H9 (cell line): ENCODE measurements around the gene METTL23. TPM values are rescaled to one million over a fixed set of nuclear protein-coding genes. Genes with fewer than 3 reads are reported as not detected.

Experiments
- DNase-seq: peaks from one replicate; pipeline ENCODE4 v3.0.0-alpha.2; 2017
- H2AFZ ChIP-seq: one replicate; pipeline ENCODE4 v1.6.1; 2013; ENCODE audit warnings: mild to moderate bottlenecking, low read length, control low read depth, moderate library complexity
- H2AK5ac ChIP-seq: 2 replicates; pipeline ENCODE4 v1.6.1; 2013; ENCODE audit warnings: low read length, control low read depth, mixed read lengths; ENCODE audit not compliant: insufficient read length
- H2BK120ac ChIP-seq: one replicate; pipeline ENCODE4 v1.6.1; 2013; ENCODE audit warnings: low read depth, mild to moderate bottlenecking, low read length, control low read depth, inconsistent platforms; ENCODE audit not compliant: poor library complexity, severe bottlenecking
- H2BK12ac ChIP-seq: 2 replicates; pipeline ENCODE4 v1.6.1; 2013; ENCODE audit warnings: low read length, control low read depth, mixed read lengths, low read depth; ENCODE audit not compliant: insufficient read length
- H2BK15ac ChIP-seq: 2 replicates; pipeline ENCODE4 v1.6.1; 2013; ENCODE audit warnings: low read depth, low read length, control low read depth
- H2BK20ac ChIP-seq: one replicate; pipeline ENCODE4 v1.6.1; 2013; ENCODE audit warnings: low read depth, mild to moderate bottlenecking, low read length, control low read depth, inconsistent platforms; ENCODE audit not compliant: poor library complexity, severe bottlenecking
- H2BK5ac ChIP-seq: 2 replicates; pipeline ENCODE4 v1.6.1; 2013; ENCODE audit warnings: low read length, control low read depth, mixed read lengths; ENCODE audit not compliant: insufficient read length
- H3K14ac ChIP-seq: 2 replicates; pipeline ENCODE4 v1.6.1; 2013; ENCODE audit warnings: low read length, control low read depth; ENCODE audit not compliant: insufficient read depth
- H3K18ac ChIP-seq: 2 replicates; pipeline ENCODE4 v1.6.1; 2013; ENCODE audit warnings: low read depth, mild to moderate bottlenecking, mixed read lengths, low read length, control low read depth; ENCODE audit not compliant: insufficient read length
- H3K23ac ChIP-seq: 2 replicates; pipeline ENCODE4 v1.6.1; 2013; ENCODE audit warnings: low read length, control low read depth, mixed read lengths, low read depth; ENCODE audit not compliant: insufficient read length
- H3K23me2 ChIP-seq: 2 replicates; pipeline ENCODE4 v1.6.1; 2013; ENCODE audit warnings: low read depth, mild to moderate bottlenecking, mixed read lengths, low read length, control low read depth; ENCODE audit not compliant: insufficient read length, poor library complexity, severe bottlenecking
- H3K27ac ChIP-seq: 2 replicates; pipeline ENCODE4 v1.5.1; 2013; ENCODE audit warnings: low read length, control low read depth, mixed read lengths, low read depth; ENCODE audit not compliant: insufficient read length
- H3K27me3 ChIP-seq: 2 replicates; pipeline ENCODE4 v1.6.1; 2013; ENCODE audit warnings: low read length, control low read depth, inconsistent platforms; ENCODE audit not compliant: insufficient read depth
- H3K4ac ChIP-seq: 2 replicates; pipeline ENCODE4 v1.6.1; 2013; ENCODE audit warnings: low read depth, mild to moderate bottlenecking, control low read depth, inconsistent platforms, low read length, moderate library complexity
- H3K4me1 ChIP-seq: 2 replicates; pipeline ENCODE4 v1.6.1; 2013; ENCODE audit warnings: low read length, control low read depth, inconsistent platforms; ENCODE audit not compliant: insufficient read depth
- H3K4me2 ChIP-seq: 2 replicates; pipeline ENCODE4 v1.6.1; 2013; ENCODE audit warnings: low read length, control low read depth, mixed read lengths; ENCODE audit not compliant: insufficient read length, insufficient read depth
- H3K56ac ChIP-seq: 2 replicates; pipeline ENCODE4 v1.6.1; 2013; ENCODE audit warnings: low read depth, mild to moderate bottlenecking, mixed read lengths, low read length, control low read depth; ENCODE audit not compliant: insufficient read length
- H3K79me1 ChIP-seq: 2 replicates; pipeline ENCODE4 v1.6.1; 2013; ENCODE audit warnings: low read depth, mild to moderate bottlenecking, moderate library complexity, low read length, control low read depth, inconsistent platforms; ENCODE audit not compliant: insufficient read depth, poor library complexity, severe bottlenecking
- H3K79me2 ChIP-seq: 2 replicates; pipeline ENCODE4 v1.6.1; 2013; ENCODE audit warnings: low read length, control low read depth, inconsistent platforms; ENCODE audit not compliant: insufficient read depth
- H3K9ac ChIP-seq: 2 replicates; pipeline ENCODE4 v1.6.1; 2013; ENCODE audit warnings: low read length, control low read depth, mixed read lengths; ENCODE audit not compliant: insufficient read length; ENCODE audit errors: extremely low read depth
- H3K9me3 ChIP-seq: one replicate; pipeline ENCODE4 v1.6.1; 2013; ENCODE audit warnings: low read depth, low read length, inconsistent platforms; ENCODE audit not compliant: control insufficient read depth
- H3T11ph ChIP-seq: one replicate; pipeline ENCODE4 v1.6.1; 2013; ENCODE audit warnings: mild to moderate bottlenecking, low read length, control low read depth, inconsistent platforms
- H4K20me1 ChIP-seq: one replicate; pipeline ENCODE4 v1.6.1; 2013; ENCODE audit not compliant: control insufficient read depth, insufficient read length, insufficient read depth
- H4K5ac ChIP-seq: 2 replicates; pipeline ENCODE4 v1.6.1; 2013; ENCODE audit warnings: low read depth, mild to moderate bottlenecking, mixed read lengths, low read length, control low read depth; ENCODE audit not compliant: insufficient read length
- H4K8ac ChIP-seq: replicated peaks from 2 replicates; pipeline ENCODE4 v1.6.1; 2013; ENCODE audit warnings: low read length, control low read depth, mixed read lengths, low read depth; ENCODE audit not compliant: insufficient read length
- H4K91ac ChIP-seq: 2 replicates; pipeline ENCODE4 v1.6.1; 2013; ENCODE audit warnings: low read depth, mild to moderate bottlenecking, moderate library complexity, mixed read lengths, low read length, control low read depth; ENCODE audit not compliant: insufficient read length
- H3K27ac Mint-ChIP-seq, 3 experiments: 2 replicates in 2 of 3; 3 replicates in 1 of 3; pipeline ENCODE4 v1.8.0; 2020 to 2021; ENCODE audit warnings: mixed read lengths in 3 of 3, mild to moderate bottlenecking in 1 of 3, moderate library complexity in 1 of 3
- H3K27me3 Mint-ChIP-seq: 2 replicates; pipeline ENCODE4 v1.8.0; 2021; ENCODE audit warnings: low read depth, mild to moderate bottlenecking, moderate library complexity, mixed read lengths
- H3K36me3 Mint-ChIP-seq, 3 experiments: 2 replicates in 2 of 3; 3 replicates in 1 of 3; pipeline ENCODE4 v1.8.0; 2020 to 2021; ENCODE audit warnings: low read depth in 3 of 3, mixed read lengths in 3 of 3; ENCODE audit not compliant: insufficient read depth in 1 of 3
- H3K4me1 Mint-ChIP-seq, 2 experiments: 2 replicates each; pipeline ENCODE4 v1.8.0; 2020; ENCODE audit warnings: mixed read lengths in 2 of 2
- H3K4me3 Mint-ChIP-seq, 2 experiments: 2 replicates in 1 of 2; 3 replicates in 1 of 2; pipeline ENCODE4 v1.8.0; 2020 to 2021; ENCODE audit warnings: mild to moderate bottlenecking in 2 of 2, mixed read lengths in 2 of 2, moderate library complexity in 1 of 2
- H3K9me3 Mint-ChIP-seq, 2 experiments: 2 replicates in 1 of 2; 3 replicates in 1 of 2; pipeline ENCODE4 v1.8.0; 2020; ENCODE audit warnings: mild to moderate bottlenecking in 2 of 2, mixed read lengths in 2 of 2, moderate library complexity in 1 of 2
- CTCF ChIP-seq: fragments of 200-600 bp; sonication (generic); conservative IDR thresholded peaks from 3 replicates; pipeline ENCODE4 v1.8.0; 2021; ENCODE audit warnings: antibody characterized with exemption, mild to moderate bottlenecking
- WGBS: extraction: QIAGEN DNeasy Blood & Tissue Kit; methylation state at CpG from one replicate; pipeline ENCODE4 v1.1.7; 2013; ENCODE audit warnings: missing lambda C conversion rate, low lambda C conversion rate, mixed read lengths; ENCODE audit not compliant: insufficient read length; ENCODE audit errors: extremely low coverage; 5-methylcytosine and 5-hydroxymethylcytosine counted together
- total RNA-seq: library from RNA; stranded (reverse); gene quantifications from 2 replicates; pipeline ENCODE4 v1.2.1, GENCODE V29; 2021

Gene METTL23
- total RNA-seq, 1 experiment from 2014 or later: 29.9 TPM

- Histone ChIP-seq H3K23me2 (no peaks in the 10 kb centered on the region), H4K20me1 (no peaks in the 10 kb centered on the region), H3K9ac (no peak overlapping the region), H3K27me3 (no peaks in the 10 kb centered on the region), H2BK12ac (no peak overlapping the region), H3K14ac (0 out of 2 replicates have a peak overlapping the region, but pooled peaks have one; percentile 23), H2AFZ (no peak overlapping the region), H3K4ac (no peak overlapping the region), H3T11ph (no peak overlapping the region), H3K4me1 (peaks cover 5% of the 10 kb centered on the region; the same call in 1 of the 2 replicates), H3K56ac (no peak overlapping the region), H4K5ac (no peak overlapping the region), H3K4me2 (no peak overlapping the region), H2BK20ac (no peak overlapping the region), H3K79me1 (no peaks in the 10 kb centered on the region), H3K27ac (no peak overlapping the region), H3K18ac (no peak overlapping the region), H2BK15ac (no peak overlapping the region), H3K9me3 (no peaks in the 10 kb centered on the region), H2BK120ac (no peak overlapping the region), H4K8ac (no peak overlapping the region), H3K79me2 (no peaks in the 10 kb centered on the region), H2BK5ac (no peak overlapping the region), H3K23ac (no peak overlapping the region), H4K91ac (no peak overlapping the region), H2AK5ac (no peak overlapping the region)
- H3K9me3 Mint-ChIP-seq: no peaks in the 10 kb centered on the region
- peak overlapping the region in 2 of 3 experiments; percentile 48 to 77; a peak in 4 of 7 replicates for H3K27ac Mint-ChIP-seq
- H3K36me3 Mint-ChIP-seq: no peaks in the 10 kb centered on the region
- DNase-seq: no peak
- peaks cover 35 to 56% of the 10 kb centered on the region in 2 experiments for H3K4me1 Mint-ChIP-seq
- H3K27me3 Mint-ChIP-seq: peaks cover 2% of the 10 kb centered on the region
- no peak for TF ChIP-seq CTCF
- H3K4me3 Mint-ChIP-seq: peak overlapping the region; percentile 10 to 14; a peak in 1 of 5 replicates
- WGBS: no CpG with 5 or more reads among the region's 11 CpGs
Measured at GRCh38 chr17:76701471-76701967, 25.1 kb upstream of the METTL23 start.
